Endothelial cell of hepatic sinusoid (primary cell): Measurements from ENCODE around the gene FAHD2A.
"Not testable (repeated sequence)": the region's sequence is repeated elsewhere in the genome, so short reads cannot be mapped to it uniquely, and the experiment has no call there.

Experiments
- in situ Hi-C: cut with HindIII; loops from 2 replicates; pipeline ENCODE4 v1.10.0; 2017; ENCODE audit warnings: low sequenced_read_pairs

Gene FAHD2A

DNA sequence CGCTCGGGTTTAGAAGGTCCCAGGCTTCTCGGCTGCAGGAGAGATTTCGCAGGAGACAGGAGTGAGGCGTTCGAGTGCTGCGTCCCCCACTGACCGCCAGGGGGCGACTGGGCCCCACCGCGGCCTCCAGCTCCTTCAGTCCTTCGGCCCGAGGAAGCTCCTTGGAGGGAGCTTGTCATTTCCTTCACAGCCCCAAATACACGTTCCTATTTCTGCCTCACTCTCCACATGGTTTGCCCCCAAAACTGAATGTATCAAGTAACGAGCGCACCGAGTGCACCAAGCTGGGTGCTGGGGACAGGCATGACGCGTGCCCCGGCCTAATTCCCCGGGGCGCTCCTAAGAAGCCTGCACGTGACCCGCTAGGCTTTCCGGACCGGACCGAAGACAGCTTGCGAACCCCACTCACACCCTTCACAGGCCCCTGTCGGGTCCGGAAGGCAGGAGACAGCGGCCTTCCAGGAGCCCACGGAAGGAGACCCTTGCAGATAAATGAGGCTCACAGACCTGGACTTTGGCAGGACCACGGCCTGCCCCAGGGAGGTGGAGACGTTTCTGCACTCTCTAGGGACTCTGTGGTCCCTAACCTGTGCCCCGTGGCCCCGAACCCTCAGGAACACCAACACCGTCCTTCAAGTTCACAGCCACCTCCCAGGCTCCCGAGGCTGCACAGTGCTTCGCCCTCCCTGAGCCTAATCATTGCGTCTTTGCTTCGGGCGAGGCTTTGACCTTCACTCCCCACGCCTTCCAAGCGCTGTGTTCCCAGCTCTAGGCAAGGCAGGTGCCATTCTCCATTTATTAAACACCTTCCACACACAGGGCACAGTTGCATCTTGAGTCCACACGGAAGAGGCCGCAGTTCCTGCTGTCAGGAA lies 13.0 kb upstream of the FAHD2A start:
- in situ Hi-C loops: no loop called here

DNA sequence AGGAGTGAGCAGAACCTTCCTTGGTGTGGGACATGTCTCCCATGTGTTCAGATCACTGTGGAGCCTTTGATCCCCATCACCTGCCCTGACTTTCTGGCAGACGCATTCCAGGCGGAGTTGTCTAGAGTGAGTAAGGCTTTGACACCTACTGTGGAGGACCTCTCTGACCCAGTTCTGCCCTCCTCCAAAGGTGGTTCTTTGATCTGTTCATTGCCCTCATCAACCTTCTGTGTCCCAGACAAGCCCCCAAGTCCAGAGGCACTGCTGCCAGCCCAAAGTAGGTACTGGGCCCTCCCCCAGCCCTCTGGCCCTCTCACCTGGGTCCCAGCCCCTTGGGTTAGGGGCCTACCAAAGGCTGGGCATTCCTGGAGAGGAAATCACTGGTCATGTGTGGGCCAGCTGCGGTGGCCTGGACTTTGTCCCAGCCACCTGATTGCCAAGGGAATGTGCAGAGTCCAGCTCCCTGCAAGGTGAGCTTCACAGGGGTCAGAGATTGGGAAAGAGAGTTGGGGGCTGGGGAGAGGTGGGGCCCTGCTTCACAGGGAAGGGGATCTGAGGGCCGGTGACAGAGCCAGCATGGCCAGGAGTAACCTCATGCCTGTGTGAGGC lies 12.1 kb upstream of the FAHD2A start:
- in situ Hi-C loops: no loop called here

DNA sequence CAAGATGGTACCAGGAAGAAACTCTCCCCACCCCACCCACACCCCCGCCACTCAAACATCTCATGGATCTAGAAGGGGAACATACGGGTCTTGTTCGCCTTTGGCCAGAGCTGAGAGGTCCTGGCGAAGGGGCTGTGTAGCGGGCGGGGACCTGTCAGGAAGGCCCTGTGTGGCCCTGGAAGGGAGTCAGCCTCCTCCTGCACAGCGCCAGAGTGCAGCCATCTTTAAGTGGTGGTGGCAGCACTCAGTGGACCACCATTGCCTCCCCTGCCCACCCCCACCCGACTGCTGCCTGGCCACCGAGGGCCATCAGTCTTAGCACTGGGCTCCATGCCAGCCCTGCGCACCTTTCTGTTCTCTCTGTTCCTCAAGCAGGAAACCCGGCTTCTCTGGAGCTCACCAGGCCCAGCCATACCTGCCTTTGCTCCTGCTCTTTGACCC lies 11.6 kb upstream of the FAHD2A start:
- in situ Hi-C loops: no loop called here

DNA sequence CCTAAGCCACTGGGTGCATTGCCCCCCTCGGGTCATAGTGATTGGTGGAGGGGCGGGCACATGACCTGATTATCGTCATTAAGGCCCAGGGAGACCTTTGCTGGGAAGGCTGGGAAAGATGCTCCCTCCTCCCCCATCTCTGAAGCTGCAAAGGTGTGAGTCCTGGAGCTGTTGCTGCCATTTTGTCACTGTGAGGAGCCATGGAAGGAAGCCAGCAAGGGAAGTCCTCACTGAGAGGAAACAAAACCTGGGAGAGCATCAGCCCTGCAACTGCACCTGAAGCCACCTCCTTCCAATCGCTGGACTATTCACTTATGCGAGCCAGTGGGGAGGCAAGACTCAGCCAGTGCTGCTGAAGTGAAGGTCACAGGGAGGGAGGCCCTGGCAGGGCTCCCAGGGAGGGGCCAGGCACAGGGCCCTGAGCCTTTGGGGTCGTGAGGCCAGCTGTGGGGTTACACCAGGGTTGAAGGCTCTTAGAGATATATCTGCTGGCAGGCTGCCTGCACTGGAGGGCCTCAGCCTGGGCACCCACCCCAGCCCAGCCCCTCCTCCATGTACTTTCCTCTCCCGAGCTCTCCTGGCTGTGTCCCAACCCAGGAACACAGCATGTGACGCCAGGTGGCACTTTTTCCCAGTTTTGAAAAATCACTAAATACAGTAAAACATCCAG lies 10.7 kb upstream of the FAHD2A start:
- in situ Hi-C loops: no loop called here

DNA sequence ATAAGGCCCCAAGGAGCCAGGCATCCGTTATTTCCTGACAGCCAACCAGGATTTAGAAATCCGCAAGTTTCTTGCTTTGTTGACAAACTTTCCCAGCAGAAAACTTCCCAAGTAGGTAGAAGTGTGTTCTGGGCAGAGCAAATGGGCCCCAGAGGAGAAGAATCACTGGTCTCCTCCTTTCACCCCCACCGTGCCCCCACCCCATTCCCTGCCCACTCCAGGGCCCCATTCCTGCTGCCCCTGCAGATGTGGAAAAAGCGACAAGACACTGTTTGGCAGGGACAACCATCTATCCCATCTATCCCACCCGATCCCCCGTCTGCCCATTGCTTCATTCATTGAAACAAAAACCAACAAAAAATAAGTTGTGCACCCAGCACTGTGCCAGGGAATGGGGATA lies 10.2 kb upstream of the FAHD2A start:
- in situ Hi-C loops: no loop called here

DNA sequence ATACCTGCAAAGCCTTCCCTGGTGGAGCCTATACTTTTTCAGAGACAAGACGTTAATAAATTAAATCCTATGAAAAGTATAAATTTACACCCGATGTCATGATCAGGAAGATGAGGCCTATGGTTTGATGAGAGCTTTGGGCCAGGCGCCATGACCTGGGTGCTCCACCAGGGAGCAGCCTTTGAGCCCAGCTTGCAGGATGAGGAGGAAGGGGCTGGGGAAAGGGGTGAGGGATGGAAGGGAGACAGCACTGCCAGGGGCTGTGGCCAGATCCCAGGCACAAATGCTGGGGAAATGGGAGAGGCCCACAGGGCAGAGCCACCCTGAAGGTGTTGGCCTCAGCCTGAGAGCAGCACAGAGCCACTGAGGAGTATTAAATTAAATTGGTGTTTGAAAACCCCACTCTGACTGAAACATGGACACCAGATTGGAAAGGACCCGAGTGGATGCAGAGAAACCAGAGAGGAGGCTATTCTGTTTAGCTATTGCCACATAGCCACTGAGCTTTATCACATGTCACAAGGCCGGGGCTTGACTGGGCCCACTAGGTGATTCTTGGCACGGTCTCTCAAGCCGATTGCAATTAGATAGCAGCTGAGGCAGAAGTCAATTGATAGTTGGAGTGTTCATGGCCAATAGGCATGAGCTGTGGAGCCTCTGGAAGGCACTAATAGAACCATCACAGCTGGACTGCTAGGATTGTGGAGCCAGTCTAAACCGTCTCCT lies 9.6 kb upstream of the FAHD2A start:
- in situ Hi-C loops: no loop called here

DNA sequence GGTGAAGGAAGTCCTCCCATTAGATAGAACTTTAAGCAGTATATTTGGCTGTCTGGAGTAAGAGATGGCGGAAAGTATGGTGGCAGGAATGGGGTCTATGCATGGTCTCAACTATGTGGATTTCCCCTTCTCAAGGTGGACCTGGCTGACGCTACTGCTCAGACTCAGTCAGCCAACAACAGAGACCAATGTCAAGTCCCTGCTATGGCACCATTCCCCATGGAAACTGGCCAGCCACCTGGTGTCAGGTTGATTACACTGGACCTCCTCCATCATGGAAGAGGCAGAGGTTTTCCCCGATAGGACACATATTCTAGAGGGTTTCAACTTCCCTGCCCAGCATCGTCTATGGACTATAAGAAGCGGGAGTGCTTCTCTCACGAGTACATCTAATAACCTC lies 8.6 kb upstream of the FAHD2A start:
- in situ Hi-C loops: no loop called here

DNA sequence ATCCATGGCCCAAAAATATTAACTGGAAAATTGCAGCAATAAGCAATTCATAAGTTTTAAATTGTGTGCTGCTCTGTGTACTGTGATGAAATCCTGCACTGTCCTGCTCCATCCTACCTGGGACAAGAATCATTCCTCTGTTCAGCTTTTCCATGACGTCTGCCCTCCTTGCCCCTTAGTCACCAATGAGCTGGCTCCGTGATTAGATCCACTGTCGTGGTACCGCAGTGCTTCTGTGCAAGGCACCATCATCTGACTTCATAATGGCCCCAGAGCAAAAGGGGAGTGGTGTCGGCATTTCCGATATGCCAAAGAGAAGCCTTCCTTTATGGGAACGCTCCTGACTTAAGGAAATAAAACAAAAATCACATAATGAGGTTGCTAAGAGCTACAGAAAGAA lies 3.4 kb upstream of the FAHD2A start:
- in situ Hi-C loops: no loop called here

DNA sequence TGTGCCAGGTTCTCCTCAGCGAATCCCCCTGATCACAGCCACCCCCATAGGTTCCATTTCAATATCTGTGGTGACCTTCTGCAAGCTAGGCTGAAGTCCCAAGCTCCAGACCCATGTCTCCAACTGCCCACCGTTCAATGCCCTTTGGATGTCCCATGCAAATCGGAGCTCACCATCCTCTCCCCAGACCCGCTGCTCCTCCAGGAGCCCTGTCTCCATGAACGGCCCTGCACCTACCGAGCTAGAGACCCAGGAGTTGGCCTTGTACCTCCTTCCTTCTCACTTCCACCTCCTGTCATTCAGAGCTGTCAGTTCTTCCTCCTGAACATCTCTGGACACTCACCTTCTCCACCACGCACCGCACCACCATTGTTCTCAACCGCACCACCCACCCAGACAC lies 1.0 kb upstream of the FAHD2A start:
- in situ Hi-C loops: no loop called here

DNA sequence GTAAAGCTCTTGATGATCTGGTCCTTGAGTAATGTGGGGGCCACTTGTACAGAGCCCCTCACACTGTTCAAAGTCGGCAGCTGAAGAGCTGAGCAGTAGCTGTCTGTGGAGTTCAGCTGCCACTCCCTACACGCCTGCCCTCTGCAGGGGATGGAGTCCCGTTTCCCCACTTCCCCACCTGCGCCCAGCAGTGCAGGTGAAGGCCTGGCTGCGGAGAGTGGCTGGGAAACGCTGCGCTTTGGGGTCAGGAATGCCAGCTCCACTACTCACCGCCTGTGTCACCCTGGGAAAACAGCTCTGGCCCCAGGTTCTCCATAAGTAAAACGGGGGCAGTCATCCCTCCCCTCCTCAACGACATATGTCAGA lies 521 bp upstream of the FAHD2A start:
- in situ Hi-C loops: not testable (repeated sequence)

DNA sequence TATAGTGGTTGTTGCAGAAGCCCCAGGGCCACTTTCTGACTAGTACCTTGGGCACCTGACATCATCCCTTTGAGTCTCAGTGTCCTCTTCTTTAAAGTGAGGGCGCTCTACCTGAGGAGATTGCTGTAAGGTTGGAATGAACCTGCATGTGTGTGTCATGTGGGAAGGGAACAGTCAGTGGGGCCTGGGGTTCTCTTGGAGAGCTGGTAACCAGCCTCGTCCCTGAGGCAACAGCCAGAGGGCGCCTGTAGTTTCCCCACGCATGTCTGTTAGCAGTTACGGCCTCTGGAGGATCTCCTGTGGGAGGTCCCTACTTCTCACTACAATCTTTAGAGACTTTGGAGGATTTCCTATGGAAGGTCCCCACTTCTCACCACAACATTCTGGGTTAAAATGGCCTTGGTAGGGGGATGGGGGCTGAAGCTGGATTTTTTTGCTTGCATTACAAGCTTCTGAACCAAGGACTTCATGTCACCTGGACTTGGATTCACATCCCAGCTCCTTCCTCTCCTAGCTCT lies 755 bp downstream of the FAHD2A start:
- in situ Hi-C loops: not testable (repeated sequence)

DNA sequence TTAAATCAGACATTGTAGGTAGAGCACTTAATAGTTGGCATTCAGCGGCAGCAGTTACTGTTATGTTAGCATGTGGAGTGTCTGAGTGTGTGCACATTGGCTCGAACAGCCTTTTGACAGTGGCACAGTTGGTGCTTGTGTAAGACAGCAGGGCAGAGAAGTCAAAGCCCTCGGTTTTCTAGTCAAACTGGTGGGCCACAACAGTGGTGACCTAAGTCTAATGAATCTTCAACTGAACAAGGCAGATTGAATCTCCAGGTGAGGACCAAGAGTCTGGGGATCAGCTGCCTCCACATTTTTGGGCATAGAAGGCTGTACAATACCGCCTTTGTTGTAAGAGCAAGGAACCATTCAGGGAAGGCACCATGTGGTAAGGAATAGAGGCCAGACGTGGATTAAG lies 1.3 kb downstream of the FAHD2A start:
- in situ Hi-C loops: not testable (repeated sequence)

DNA sequence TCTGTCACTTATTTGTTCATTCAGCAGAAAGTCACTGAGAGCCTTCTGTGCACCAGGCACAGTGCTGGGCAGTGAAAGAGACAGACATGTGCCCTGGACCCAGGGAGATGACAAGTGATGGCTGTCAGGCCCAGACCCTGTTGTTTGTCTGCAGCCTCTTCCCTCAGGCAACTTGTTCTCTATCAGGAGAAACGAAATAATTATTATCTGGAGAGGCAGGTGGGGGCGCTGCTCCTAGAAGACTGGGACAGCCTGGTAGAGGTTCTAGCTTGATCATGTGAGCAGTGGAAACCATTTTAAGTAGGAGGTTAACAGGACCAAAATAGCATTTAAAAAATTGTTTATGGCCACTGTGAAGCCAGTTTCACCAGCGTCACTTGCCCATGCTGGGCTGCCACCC lies 2.2 kb downstream of the FAHD2A start:
- in situ Hi-C loops: not testable (repeated sequence)

DNA sequence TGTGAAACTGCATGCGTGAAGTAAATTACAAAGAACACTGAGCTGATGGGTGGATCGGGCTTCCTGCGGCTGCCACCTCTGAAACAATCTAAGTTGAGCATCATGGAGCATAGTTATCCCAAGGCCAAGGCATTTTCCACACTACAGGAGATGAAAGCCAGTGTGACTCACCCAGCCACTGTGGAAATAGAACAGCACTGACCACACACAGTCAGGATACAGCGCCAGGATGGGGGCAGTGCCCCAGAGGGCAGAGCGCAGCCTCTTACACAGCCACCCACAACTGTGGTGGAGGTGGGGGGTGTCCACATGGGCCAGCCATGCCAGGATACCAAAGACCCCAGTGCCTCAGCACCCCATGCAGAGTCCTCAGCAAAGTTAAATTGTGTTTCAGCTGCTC lies 8.7 kb downstream of the FAHD2A start:
- in situ Hi-C loops: not testable (repeated sequence)

DNA sequence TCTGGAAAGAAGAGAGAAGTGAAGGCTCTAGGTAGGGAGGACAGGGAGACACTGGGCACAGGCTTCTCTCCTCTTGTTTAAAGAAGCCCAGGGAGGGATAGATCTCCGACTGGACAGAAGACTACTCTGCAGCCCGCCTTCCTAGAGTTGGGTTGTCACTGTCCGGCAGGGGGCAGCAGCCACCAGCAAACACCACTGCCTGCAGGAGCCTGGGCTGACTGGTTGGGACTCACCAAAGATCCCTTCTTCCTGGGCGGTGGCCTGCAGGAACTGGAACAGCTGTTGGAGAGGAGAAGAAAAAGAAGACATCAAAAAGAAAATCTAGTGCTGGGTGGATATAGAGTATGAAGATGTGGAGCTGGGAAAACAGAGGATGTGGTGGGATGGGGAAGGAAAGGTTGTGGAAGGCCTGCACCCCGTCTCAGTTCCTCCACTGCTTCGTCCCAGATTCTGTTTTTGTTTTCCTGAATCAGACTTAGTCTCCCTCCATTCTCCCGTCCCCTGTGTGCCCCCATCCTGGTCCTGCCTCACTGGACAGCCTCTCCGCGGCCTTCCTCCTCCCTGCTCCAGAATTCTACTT lies 11.6 kb downstream of the FAHD2A start:
- in situ Hi-C loops: not testable (repeated sequence)

DNA sequence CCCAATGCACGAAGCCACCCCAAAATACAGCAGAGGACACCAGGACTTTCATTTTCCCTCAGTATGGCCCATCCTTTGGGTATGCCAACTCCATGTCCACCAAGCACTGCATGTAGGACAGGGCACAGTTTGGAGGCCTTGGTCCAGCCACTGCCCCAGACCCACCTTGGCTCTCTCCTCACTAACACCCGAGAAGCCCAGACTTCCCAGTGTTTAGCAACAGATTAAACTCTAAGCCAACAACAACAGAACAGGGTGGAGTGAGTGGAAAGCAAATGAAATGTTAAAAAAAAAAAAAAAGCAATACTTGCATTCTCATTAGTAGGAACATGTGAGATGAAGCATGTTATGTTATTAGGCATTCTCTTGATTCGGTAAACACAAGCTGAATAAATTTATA lies 12.6 kb downstream of the FAHD2A start:
- in situ Hi-C loops: not testable (repeated sequence)

DNA sequence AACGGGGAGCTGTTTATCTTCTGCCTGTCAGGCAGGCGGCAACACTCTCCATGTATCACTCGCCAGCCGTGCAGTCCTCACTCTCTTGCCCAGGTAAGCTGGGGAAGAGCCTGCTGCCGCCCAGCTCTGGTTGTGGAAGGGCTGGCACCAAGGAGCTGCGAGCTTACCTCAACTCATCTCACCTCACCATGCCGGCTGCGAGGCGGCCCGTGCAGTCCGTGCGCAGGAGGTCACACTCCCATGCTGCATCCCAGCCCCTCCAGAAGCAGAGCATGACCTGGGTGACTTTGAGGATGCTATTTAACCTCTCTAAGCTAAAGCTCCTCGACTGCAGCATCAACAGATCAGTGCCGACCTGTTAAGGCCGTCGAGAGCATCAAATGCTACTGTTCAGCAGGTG lies 13.1 kb downstream of the FAHD2A start:
- in situ Hi-C loops: not testable (repeated sequence)

DNA sequence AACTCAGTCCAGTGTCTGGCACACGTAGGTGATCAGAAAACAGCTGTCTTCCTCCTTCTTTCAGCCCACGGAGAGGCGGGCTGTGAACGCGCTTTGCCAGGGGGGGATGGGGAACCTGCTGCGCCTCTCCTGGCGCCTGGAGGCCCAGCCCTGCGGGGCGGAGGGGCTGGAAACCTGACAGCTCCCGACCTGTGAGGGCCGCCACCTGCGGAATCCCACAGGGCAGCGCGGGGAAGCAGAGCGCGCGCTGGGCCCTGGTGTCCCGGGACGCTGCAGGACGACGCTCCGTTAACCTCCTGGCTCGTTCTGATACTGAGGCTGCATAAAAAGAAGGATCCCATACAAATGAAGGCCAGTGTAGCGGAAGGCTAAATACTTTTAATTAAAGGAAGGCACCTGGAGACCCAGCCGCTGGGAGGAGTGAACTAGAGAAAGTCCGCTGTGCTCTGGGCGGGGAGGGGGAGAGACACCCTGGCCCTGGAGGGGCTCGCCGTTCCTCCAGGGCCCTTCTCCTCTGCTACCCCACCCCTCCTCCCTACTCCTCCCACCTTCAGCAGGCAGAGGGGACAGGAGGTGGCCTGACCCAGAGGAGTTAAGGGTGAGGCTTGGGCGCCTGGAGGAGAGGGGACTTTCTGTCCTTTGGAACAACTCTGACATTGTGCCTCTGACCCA lies 24.8 kb downstream of the FAHD2A start:
- in situ Hi-C loops: not testable (repeated sequence)

DNA sequence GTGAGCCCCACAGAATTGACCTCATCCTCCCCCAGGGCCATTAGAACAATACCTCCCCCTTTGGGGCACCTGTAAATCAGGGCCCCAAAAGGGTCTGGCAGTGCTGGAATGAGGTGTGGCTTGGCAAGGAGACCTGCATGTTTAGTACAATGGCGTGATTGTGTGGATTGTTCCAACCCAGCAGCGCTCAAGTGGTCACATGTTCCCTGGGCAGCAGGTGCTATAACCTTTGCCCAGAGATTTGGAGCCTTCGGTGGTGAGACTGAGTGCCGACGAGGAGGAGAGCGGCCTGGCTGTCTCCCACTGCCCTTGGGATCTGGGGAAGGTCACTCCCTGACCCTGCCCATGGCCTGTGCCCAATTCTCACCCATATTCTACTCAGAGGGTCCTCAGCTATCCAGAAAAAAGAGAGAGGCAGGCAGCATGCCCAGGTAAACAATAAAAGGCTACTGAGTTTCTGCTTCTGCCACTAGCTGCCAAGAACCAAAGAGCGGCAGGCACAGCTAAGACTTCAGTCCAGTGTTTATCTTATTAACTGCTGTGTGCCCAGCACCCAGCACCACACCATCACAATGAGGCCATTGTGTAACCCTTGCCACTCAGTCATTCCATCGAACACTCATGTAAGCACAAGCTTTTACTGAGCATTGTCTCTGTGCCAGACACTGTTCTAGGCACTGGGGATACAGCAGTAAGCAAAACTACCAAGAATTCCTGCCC lies 27.4 kb downstream of the FAHD2A start:
- in situ Hi-C loops: not testable (repeated sequence)

DNA sequence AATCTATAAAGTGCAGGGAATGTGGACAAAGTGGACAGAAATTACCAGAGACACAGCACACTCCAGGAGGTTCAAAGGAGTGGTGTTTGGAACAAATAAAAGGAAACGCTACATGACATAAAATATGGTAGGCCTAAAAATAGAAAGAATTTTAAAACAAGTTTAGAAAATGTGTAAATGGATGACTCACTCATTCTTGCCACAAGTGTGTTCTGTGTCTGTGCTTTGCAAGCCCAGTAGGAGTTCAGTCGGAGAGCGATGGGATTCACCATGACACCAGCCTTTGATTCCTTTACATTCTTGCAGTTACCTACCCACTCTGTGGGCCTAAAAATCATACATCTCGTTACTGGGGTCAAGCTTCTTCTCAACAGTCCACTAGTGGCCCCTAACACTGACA lies 30.9 kb downstream of the FAHD2A start:
- in situ Hi-C loops: not testable (repeated sequence)
